Measurements from ENCODE around the gene HSPB2. TPM values are rescaled to one million over a fixed set of nuclear protein-coding genes. Genes with fewer than 3 reads are reported as not detected.
"Not testable (repeated sequence)": the region's sequence is repeated elsewhere in the genome, so short reads cannot be mapped to it uniquely, and the experiment has no call there.

The HSPB2 gene, protein sequence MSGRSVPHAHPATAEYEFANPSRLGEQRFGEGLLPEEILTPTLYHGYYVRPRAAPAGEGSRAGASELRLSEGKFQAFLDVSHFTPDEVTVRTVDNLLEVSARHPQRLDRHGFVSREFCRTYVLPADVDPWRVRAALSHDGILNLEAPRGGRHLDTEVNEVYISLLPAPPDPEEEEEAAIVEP
- not detected in 2 replicates for total RNA-seq (2014; rRNA removed; shearing (Covaris generic))

DNA sequence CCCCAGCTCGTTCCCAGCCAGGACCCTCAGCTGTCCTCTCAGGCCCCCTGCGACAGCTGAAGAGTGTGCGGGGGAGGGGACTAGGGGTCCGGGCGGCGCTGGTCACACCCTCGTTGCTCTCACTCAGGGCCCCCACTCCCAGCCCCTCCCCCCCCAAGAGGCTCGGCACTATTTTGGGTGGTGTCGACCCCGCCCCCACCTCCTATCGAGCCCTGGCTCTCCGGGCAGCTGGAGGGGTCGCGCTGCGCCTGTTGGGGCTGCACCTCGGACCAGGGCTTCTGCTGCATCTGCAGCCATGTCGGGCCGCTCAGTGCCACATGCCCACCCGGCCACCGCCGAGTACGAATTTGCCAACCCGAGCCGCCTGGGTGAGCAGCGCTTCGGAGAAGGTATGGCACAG lies at the start of gene HSPB2:
TSS of gene HSPB2 (plus strand) at position 200 of the 400 bp plus-strand sequence. CDS start at position 296, 96 bp downstream.
- no peak for DNase-seq (ENCODE audit: low read depth)

DNA sequence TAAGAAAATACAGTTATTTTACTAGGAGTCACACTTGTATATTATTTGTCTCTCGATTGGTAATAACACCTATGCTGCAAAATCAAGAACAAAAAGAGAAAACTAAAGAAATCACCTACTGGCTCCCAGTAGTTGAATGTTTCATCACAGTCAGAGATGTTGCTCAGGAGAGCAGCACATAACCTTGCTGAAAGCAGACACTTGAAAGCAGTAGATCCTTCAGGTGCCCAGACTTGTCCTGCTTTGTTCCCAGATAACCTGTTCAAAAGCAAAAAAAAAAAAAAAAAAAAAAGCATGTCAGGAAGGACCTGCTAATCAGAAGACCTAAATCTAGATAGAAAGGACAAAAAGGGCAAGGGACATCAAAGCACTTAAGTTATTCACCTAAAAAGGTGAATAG lies 42.4 kb upstream of the HSPB2 start:
- DNase-seq (ENCODE audit: low read depth), result no peak

DNA sequence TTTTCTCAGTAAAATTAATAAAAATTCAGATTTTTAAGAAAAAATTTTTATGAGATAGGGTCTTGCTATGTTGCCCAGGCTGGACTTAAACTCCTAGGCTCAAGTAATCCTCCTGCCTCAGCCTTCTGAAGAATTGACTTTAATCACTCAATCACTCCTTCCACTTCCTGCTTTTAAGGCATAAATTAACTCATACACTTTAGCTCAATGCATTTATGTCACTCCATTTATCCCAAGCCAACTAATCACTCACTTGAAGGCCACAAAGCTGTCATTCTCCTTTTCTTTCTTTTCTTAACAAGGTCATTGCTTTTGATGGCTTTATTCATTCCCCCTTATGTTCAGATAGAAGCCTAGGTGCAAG lies 42.0 kb upstream of the HSPB2 start:
- DNase-seq (ENCODE audit: low read depth), result no peak

DNA sequence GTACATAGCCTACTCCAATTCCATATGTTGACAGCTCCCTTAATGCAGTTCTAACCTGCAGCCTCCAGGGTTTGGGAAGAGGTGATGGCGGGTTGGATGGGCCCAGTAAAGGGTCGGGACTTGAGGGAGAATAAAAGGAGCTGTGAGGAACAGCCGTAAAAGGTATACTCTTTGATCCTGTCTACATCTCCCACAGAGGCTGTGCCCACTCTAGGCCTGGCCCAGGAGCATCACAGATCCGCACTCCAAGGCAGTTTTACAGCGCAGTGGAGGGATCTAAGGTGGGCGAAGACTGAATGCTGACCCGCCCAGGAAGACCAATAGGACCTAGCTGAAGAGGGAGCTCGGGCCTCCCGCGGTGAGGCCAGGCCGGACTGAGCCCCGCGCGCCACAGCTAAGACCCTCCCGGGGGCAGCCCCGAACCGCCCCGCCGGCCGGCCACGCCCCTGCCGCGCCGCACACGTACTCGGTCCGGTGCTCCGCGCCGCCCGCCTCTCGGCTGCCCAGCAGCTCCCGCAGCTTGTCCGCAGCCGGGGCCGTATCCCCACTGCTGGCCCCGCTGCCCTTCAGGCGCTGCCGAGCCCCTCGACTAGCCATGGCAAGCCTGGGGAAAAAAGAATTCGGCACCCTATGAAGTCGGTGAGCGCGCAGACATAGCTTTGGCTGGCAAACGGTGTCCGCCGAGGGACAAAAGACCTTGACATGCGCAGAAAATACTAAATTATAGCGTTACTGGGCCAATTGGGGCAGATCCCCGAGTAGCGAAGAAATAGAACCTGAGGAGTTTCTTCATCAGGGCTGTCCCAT lies 41.4 kb upstream of the HSPB2 start, which contains the start of gene ALG9:
TSS of gene ALG9 (minus strand) at position 696 of the 807 bp plus-strand sequence. CDS start at position 597, 99 bp downstream.
- peak; percentile 87 for DNase-seq (ENCODE audit: low read depth)

DNA sequence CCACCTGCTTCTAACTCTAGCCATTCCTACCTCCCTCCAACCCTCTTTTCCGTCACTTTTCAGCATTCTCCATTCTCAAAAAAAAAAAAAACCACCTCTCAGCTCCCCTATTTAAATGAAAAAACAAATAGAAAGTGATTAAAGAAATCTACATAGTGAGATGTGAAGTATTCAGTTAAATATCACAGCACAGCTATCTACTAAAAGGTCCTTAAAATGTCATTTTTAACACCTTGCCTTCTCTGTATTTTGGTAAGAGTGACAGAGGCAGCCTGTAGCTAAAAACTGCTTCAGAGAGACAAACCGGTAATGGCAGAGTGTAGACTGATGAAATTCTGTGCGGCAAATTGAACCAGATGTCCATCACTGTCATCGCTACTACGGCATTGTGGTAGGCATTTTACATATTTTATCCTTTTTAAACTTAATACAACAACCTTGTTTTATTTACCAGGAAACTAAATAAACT lies 40.8 kb upstream of the HSPB2 start:
- no peak for DNase-seq (ENCODE audit: low read depth)

DNA sequence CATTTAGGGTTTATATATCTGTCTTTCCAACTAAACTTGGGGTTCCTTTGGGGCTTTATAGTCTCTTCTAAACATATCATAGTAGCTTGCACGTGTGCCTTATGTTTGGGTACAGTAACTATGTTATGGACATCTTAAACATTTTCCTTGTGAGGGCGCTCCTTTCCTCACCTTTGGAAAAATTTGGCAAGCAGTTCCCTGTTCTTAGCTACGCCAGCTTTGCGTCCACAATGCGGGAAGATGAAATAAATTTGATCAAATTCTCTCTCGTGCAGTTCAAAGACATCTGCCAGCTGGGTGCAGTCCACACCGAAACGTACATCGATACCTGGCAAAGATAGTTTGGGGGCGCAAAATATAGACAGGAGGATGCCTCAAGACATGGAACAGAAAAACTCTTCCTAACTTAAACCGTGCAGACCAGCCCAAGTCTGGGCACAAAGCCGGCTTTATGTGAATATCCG lies 34.1 kb upstream of the HSPB2 start:
- DNase-seq (ENCODE audit: low read depth), result no peak

DNA sequence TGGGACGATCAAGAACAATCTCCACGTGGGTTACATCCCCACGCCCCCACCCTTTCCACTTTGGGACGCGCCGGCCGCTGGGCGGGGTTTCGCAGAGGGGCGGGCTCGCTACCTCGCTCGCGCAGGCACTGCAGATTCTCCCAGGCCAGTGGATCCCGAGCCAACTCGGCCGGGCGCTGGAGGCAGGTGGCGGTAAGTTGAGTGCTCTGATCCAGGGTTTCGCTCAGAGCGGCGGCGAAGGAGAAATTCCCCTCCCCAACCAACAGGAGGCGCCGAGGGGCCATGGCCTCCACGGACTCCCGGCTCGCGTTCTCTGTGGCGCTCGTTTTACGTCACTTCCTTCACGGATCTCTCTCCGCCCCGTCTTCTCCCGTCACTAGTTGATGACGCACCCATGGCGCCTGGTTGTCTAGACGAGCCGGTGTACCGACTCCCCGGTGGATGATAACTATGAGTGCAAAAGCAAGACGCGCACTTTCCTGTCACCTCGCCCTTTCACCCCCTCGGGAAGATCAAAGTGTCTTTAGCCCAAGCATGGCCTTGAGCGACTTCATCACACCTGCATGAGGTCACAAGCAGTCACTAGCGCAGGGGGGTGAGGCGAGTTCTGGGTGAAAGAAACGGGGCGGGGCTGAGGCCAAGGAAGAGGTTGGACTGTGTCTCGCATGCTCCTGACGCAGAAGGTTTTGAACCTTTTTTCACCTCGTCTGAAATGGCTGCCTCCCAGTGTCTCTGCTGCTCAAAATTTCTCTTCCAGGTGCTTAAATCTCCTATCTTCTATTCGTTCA lies 33.5 kb upstream of the HSPB2 start, which contains the start of the genes CFAP68 and FDXACB1:
TSS of gene CFAP68 (plus strand) at position 693 of the 788 bp plus-strand sequence. CDS start at position 713, 20 bp downstream.
TSS of gene FDXACB1 (minus strand) at position 317 of the 788 bp plus-strand sequence. CDS start at position 284, 33 bp downstream.
- DNase-seq (ENCODE audit: low read depth), result peak; percentile 96

DNA sequence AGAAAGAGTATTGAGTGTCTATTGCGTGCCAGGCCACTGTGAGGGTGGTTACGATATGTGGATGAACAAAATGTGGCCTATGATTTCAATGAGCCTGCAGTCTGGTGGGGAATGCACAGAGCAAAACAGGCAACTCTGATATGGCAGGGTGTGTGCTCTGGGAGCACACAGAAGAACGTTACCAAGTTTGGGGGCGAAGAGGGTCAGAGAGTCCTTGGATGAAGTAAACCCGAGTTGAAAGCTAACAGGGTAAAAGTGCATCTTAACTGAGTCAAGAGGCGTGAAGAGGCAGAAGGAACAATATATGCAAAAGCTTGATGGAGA lies 32.9 kb upstream of the HSPB2 start:
- DNase-seq (ENCODE audit: low read depth), result no peak

DNA sequence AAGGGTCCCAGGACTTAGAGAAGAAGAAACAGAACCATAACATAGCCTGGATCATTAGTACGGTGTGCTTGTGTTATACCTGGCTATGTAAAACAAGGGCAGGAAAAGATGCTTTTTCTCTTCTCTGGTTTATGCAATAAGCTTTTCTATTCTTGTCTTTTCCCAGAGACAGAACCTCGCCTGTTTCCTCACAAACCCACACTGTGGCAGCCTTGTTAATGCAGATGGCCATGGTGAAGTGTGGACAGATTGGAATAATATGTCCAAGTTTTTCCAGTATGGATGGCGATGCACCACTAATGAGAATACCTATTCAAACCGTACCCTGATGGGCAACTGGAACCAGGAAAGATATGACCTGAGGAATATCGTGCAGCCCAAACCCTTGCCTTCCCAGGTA lies 30.3 kb upstream of the HSPB2 start:
- DNase-seq (ENCODE audit: low read depth), result no peak

DNA sequence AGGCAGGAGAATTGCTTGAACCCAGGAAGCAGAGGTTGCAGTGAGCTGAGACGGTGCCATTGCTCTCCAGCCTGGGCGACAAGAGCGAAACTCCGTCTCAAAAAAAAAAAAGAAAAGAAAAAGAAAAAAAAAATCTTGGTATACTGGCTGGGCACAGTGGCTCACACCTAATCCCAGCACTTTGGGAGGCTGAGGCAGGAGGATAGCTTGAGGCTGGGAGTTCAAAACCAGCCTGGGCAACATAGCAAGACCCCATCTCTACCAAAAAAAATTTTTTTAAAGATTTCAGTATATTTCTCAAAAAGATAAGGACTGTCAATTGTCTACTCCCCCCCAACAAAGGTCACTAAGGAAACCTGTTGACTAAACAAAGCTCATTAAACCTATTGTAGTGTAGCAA lies 27.5 kb upstream of the HSPB2 start:
- not testable (repeated sequence) for DNase-seq (ENCODE audit: low read depth)

DNA sequence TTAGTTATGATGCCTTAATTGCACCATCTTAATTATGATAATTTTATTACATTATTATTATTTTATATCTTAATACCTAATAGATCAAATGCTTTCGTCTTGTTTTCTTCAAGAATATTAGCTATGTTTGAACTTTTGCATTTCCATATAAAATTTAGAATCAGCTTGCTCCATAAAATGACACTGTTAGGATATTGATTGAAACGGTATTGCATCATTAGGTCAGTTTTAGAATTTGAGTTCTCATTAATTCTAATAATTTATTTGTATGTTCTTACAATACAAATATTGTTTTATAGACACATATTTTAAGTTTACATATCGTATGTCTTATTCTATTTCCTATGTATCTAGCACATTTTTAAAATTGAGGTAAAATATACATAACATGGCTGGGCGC lies 26.5 kb upstream of the HSPB2 start:
- DNase-seq (ENCODE audit: low read depth), result no peak

DNA sequence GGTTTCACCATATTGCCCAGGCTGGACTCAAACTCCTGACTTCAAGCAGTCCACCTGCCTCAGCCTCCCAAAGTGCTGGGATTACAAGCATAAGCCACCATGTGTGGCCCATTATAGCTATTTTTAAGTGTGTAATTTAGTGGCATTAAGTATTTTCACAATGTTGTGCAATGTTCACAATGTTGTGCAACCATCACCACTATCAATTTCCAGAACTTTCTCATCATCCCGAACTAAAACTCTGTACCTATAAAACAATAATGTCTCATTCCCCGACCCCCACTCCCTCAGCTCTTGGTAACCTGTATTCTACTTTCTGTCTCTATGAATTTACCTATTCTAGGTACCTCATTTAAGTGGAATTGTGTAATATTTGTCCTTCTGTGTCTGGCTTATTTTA lies 25.7 kb upstream of the HSPB2 start:
- DNase-seq (ENCODE audit: low read depth), result no peak

DNA sequence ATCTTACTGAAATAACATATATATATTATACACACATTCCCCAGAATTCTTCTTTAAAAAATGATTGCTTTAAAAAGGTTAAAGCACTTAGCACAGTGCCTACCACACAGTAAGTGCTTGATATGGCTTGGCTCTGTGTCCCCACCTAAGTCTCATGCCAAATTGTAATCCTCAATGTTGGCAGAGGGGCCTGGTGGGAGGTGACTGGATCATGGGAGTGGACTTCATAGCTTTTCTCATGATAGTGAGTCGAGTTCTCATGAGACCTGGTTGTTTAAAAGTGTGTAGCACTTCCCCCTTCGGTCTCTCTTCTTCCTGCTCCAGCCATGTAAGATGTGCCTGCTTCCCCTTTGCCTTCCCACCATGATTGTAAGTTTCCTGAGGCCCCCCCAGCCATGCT lies 7.1 kb upstream of the HSPB2 start:
- DNase-seq (ENCODE audit: low read depth), result no peak

DNA sequence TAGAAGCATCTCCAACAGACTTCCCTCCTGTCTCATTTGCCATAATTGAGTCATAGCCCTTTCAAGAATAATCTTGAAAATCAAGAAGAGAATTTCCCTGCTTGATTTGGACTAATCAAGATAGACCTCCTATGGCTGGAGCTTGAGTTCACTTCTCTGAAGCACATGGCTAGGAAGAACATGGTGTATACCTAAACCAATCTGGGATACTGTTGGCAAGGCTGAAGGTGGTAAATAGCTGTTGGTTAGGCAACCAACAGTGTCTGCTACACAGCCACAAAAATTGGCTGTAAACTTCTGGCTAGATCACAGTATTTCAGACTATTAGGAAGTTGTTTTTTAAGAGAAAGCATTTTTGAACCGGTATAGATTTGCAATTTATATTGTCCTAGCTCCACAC lies 5.9 kb upstream of the HSPB2 start:
- DNase-seq (ENCODE audit: low read depth), result no peak

DNA sequence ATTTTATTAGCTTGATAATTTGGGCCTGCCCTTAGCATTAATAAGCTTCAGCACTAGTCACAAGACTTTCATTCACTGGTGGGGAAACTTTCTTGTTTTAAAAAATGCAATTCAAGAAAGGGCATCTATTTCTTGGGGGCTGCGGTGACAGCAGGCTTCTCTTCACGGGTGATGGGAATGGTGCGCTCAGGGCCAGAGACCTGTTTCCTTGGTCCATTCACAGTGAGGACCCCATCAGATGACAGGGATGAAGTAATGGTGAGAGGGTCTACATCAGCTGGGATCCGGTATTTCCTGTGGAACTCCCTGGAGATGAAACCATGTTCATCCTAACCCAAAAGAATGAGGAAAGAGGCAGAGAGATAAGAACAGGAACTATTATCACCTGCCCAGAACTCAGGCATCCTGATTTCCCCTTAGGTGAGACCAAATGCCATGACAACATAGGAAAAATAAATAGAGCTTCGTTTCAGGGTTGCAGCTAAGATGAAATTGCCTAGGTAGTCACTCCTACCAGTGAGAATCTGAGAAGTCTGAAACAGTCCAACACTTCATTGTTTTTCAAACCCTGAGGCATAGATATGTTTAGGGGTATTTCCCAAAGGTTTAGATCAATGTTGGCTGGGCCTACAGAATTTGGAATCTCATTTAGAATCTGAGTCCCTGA lies 3.8 kb upstream of the HSPB2 start:
- DNase-seq (ENCODE audit: low read depth), result no peak

DNA sequence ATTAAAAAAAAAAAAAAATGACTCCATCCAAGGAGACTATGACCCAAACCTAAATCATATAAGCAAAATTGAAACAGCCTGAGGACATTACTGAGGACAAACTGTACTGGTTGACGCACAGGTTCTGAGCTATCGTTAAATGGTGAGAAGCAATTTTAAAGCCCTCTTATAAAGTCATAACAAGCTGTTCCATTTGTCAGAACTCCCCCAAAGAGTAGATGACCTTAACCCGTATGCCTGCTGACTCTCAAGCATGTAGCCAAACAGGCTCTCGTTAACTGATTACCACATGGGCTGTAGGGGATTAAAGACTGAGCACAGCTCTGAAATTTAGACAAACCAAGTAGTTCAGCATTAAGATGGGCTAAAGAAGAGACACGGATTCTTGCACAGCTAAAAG lies 3.2 kb upstream of the HSPB2 start:
- no peak for DNase-seq (ENCODE audit: low read depth)

DNA sequence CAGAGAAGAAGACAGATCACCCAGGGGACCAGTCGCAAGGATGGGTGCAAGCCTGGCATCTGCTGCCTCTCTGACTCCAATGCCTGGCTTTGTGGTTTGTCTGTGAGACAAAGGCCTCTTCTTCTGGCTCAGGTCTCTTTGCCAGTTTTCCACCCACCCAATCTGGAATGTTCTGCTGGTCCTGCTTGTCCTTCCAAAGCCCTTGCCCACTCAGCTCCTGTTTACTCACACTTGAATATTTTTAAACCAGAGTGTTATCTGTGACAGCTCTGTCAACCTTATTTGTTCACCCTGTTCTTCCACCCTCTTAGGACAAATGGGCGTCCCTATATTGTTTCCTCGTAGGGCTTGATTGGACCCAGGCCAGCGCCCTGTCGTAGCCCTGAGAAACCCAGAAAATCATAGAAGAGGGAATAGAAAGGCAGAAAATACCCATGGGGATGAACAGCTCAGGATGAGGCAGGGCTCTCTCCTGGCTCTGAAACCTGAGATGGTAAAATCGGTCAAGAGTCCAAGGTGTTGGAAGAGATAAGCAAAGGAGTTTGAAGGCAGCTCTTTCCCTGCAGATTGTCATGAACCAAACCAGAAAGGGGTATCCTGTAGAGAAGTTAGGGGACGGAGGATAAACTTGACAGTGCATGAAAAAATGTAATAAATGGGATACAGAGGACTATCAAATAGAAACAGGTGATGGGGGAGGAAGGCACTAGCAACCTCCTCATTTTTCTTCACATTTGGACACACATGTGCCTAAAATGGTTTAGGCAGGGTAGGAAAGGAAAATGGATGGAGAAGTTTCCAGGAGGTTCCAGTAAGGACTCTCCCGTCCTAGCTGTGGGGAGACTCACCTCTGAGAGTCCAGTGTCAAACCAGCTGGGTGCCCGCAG lies 1.6 kb upstream of the HSPB2 start:
- DNase-seq (ENCODE audit: low read depth), result no peak

DNA sequence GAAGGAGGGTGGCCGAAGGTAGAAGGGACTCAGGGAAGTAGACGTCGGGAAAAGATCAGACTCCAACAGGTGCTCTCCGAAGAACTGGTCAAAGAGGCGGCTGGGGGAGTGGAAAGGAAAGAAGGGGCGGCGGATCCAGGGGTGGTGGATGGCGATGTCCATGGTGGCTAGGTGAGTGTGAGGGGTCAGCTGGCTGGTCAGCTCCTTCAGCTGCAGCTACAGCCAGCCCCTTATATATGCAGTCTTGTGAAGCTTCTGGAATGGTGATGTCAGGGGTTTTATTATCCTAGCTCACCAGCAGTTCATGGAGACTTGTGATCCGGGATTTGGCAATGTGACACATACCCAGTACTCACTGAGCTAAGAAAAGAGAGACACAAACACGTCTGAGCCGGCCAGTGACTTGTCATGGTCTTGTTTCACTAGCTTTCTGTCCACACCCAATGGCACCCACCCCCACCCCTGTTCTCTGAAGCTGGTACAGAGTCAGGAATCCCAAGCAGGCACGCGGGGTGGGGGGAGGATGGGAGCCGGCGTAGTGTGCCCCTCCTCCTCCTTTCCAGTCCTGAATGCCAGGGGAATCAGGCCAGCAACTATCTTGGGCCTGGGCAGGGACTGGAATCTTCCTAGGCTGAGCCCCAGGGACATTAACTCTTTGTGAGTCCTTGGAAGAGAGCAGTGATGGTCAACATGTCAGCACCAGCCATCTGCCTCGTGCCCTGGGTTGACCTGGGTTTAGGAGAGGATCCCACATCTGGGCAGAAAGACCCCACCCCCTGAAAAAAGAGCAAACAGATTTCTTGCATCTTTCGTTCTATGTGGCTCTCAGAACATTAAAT lies 752 bp upstream of the HSPB2 start, which contains the start of gene CRYAB:
TSS of gene CRYAB (minus strand) at position 208 of the 839 bp plus-strand sequence. CDS start at position 162, 46 bp downstream.
- DNase-seq (ENCODE audit: low read depth), result peak; percentile 41

DNA sequence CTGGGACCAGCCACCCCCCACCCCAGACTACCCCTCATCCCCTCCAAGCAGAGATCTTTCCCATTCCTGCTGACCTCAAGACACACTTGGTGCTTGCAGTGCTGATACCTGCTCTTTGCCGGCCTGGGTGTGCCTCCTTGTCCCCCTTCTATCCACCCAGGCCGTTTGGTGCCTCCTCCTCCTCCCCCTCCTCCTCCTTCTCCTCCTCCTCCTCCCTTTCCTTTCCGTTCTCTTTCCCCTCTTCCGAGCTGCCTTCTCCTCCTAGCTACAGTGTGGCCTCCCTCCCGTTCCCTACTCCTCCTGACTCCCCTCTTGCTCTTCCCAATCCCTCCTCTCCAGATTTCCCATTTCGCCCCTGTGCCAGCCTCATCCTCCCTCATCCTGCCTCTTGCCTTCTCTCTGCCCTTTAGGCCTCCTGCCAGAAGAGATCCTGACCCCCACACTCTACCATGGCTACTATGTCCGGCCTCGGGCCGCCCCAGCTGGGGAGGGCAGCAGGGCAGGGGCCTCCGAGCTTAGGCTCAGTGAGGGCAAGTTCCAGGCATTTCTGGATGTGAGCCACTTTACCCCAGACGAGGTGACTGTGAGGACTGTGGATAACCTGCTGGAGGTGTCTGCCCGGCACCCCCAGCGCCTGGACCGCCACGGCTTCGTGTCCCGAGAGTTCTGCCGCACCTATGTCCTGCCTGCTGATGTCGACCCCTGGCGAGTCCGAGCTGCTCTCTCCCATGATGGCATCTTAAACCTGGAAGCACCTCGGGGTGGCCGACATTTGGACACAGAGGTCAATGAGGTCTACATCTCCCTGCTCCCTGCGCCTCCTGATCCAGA lies 712 bp downstream of the HSPB2 start:
- DNase-seq (ENCODE audit: low read depth), result no peak
